Astrocyte (in vitro differentiated cells and primary cell): ENCODE measurements around the gene IFI44. TPM values are rescaled to one million over a fixed set of nuclear protein-coding genes. Genes with fewer than 3 reads are reported as not detected.
A peak's percentile ranks its signal among the peaks of the same experiment; 100 is the strongest.

ENCODE experiments used
- DNase-seq: peaks from one replicate; pipeline ENCODE4 v3.0.0-alpha.2; 2010; ENCODE audit warnings: low read depth
- FAIRE-seq: peaks from 2 replicates; lab custom pipeline; 2011; peaks lifted over from hg19 to GRCh38; lab: Jason Lieb, UNC
- H2AFZ ChIP-seq: 2 replicates; pipeline ENCODE4 v1.6.0; 2012; ENCODE audit warnings: low read depth, low read length, inconsistent platforms
- H3K27ac ChIP-seq: 2 replicates; pipeline ENCODE4 v1.5.1; 2011; ENCODE audit warnings: low read depth, low read length, inconsistent platforms
- H3K27me3 ChIP-seq: 2 replicates; pipeline ENCODE4 v1.6.0; 2011; ENCODE audit warnings: low read length, inconsistent platforms; ENCODE audit not compliant: insufficient read depth
- H3K36me3 ChIP-seq: 2 replicates; pipeline ENCODE4 v1.5.1; 2011; ENCODE audit warnings: low read length, inconsistent platforms; ENCODE audit not compliant: insufficient read depth
- H3K4me1 ChIP-seq: 2 replicates; pipeline ENCODE4 v1.5.1; 2011; ENCODE audit warnings: low read length, inconsistent platforms; ENCODE audit not compliant: insufficient read depth
- H3K4me2 ChIP-seq: 2 replicates; pipeline ENCODE4 v1.6.0; 2012; ENCODE audit warnings: low read length, inconsistent platforms
- H3K4me3 ChIP-seq: 2 replicates; pipeline ENCODE4 v1.5.1; 2011; ENCODE audit warnings: low read depth, mild to moderate bottlenecking, low read length, inconsistent platforms; ENCODE audit not compliant: insufficient read depth
- H3K79me2 ChIP-seq: 2 replicates; pipeline ENCODE4 v1.6.0; 2012; ENCODE audit warnings: mild to moderate bottlenecking, low read length, inconsistent platforms; ENCODE audit not compliant: insufficient read depth
- H3K9ac ChIP-seq: 2 replicates; pipeline ENCODE4 v1.6.0; 2012; ENCODE audit warnings: mild to moderate bottlenecking, low read length, inconsistent platforms
- H3K9me3 ChIP-seq: 2 replicates; pipeline ENCODE4 v1.5.1; 2012; ENCODE audit warnings: low read depth, mild to moderate bottlenecking, low read length, inconsistent platforms; ENCODE audit not compliant: insufficient read depth
- H4K20me1 ChIP-seq: 2 replicates; pipeline ENCODE4 v1.6.0; 2012; ENCODE audit warnings: low read length, inconsistent platforms; ENCODE audit not compliant: insufficient read depth
- H3K27ac Mint-ChIP-seq: one replicate; pipeline ENCODE4 v1.8.0; 2021; ENCODE audit warnings: mild to moderate bottlenecking, mixed read lengths; ENCODE audit not compliant: unreplicated experiment
- H3K27me3 Mint-ChIP-seq: one replicate; pipeline ENCODE4 v1.8.0; 2021; ENCODE audit warnings: low read depth, mixed read lengths; ENCODE audit not compliant: unreplicated experiment
- H3K36me3 Mint-ChIP-seq: one replicate; pipeline ENCODE4 v1.8.0; 2021; ENCODE audit warnings: low read depth, mixed read lengths; ENCODE audit not compliant: unreplicated experiment
- H3K4me1 Mint-ChIP-seq: one replicate; pipeline ENCODE4 v1.8.0; 2021; ENCODE audit warnings: low read depth, mixed read lengths; ENCODE audit not compliant: unreplicated experiment
- H3K4me3 Mint-ChIP-seq: one replicate; pipeline ENCODE4 v1.8.0; 2021; ENCODE audit warnings: mild to moderate bottlenecking, moderate library complexity, mixed read lengths; ENCODE audit not compliant: unreplicated experiment
- H3K9me3 Mint-ChIP-seq: one replicate; pipeline ENCODE4 v1.8.0; 2021; ENCODE audit warnings: mild to moderate bottlenecking, mixed read lengths; ENCODE audit not compliant: unreplicated experiment
- EZH2 ChIP-seq: IDR thresholded peaks from 2 replicates; pipeline ENCODE4 v1.6.1; 2012; ENCODE audit warnings: mild to moderate bottlenecking, low read length, inconsistent platforms; ENCODE audit not compliant: insufficient read depth
- total RNA-seq: library from RNA; stranded (reverse); gene quantifications from 2 replicates; pipeline ENCODE4 v1.2.1, GENCODE V29; 2021
- TF ChIP-seq, protein P1 (sequence below): IDR thresholded peaks from 2 replicates; pipeline ENCODE4 v1.5.1; 2011; ENCODE audit warnings: low read depth, mild to moderate bottlenecking, inconsistent platforms, low read length, moderate library complexity; ENCODE audit not compliant: insufficient read depth

IFI44 gene
- total RNA-seq, 1 donor from 2014 or later = 144 TPM

DNA sequence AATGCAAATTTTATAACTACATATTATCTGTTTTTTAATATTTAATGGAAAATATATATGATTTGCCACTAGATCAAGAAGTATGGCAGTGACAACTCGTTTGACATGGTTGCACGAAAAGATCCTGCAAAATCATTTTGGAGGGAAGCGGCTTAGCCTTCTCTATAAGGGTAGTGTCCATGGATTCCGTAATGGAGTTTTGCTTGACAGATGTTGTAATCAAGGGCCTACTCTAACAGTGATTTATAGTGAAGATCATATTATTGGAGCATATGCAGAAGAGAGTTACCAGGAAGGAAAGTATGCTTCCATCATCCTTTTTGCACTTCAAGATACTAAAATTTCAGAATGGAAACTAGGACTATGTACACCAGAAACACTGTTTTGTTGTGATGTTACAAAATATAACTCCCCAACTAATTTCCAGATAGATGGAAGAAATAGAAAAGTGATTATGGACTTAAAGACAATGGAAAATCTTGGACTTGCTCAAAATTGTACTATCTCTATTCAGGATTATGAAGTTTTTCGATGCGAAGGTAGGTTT, 556 bp downstream of the IFI44 start:
- peak overlapping the region; percentile 52 for H2AFZ ChIP-seq
- H3K79me2 ChIP-seq = no peaks in the 10 kb centered on the region
- H3K4me2 ChIP-seq = peak overlapping the region; percentile 71
- H3K4me3 ChIP-seq = peak overlapping the region; percentile 46
- Mint-ChIP-seq H3K27me3 (no peaks in the 10 kb centered on the region), H3K4me3 (peak overlapping the region; percentile 88), H3K4me1 (peaks cover 11% of the 10 kb centered on the region), H3K36me3 (peaks cover 32% of the 10 kb centered on the region), H3K27ac (peak overlapping the region; percentile 16), H3K9me3 (peaks cover 3% of the 10 kb centered on the region)
- peaks cover 2% of the 10 kb centered on the region for H3K9me3 ChIP-seq
- FAIRE-seq = peak; percentile 9
- H4K20me1 ChIP-seq = no peaks in the 10 kb centered on the region
- H3K36me3 ChIP-seq = no peaks in the 10 kb centered on the region
- H3K27ac ChIP-seq = no peak overlapping the region
- no peaks in the 10 kb centered on the region for H3K4me1 ChIP-seq
- TF ChIP-seq, protein P1, sequence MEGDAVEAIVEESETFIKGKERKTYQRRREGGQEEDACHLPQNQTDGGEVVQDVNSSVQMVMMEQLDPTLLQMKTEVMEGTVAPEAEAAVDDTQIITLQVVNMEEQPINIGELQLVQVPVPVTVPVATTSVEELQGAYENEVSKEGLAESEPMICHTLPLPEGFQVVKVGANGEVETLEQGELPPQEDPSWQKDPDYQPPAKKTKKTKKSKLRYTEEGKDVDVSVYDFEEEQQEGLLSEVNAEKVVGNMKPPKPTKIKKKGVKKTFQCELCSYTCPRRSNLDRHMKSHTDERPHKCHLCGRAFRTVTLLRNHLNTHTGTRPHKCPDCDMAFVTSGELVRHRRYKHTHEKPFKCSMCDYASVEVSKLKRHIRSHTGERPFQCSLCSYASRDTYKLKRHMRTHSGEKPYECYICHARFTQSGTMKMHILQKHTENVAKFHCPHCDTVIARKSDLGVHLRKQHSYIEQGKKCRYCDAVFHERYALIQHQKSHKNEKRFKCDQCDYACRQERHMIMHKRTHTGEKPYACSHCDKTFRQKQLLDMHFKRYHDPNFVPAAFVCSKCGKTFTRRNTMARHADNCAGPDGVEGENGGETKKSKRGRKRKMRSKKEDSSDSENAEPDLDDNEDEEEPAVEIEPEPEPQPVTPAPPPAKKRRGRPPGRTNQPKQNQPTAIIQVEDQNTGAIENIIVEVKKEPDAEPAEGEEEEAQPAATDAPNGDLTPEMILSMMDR = no peak
- no peak for TF ChIP-seq EZH2
- peak overlapping the region; percentile 24 for H3K9ac ChIP-seq
- peak; percentile 12 for DNase-seq
- no peaks in the 10 kb centered on the region for H3K27me3 ChIP-seq

GRCh38 chr1:78651241-78651640, 1.6 kb downstream of the IFI44 start:
- peak overlapping the region; percentile 88 for H3K4me3 Mint-ChIP-seq
- Histone ChIP-seq H2AFZ (peak overlapping the region; percentile 52), H3K27ac (peak overlapping the region; percentile 16), H4K20me1 (no peaks in the 10 kb centered on the region), H3K4me2 (peak overlapping the region; percentile 71), H3K4me1 (no peaks in the 10 kb centered on the region), H3K9me3 (peaks cover 2% of the 10 kb centered on the region), H3K36me3 (no peaks in the 10 kb centered on the region), H3K4me3 (peak overlapping the region; percentile 46), H3K9ac (peak overlapping the region; percentile 45), H3K79me2 (no peaks in the 10 kb centered on the region), H3K27me3 (no peaks in the 10 kb centered on the region)
- H3K4me1 Mint-ChIP-seq = peaks cover 13% of the 10 kb centered on the region
- DNase-seq (peak; percentile 18), FAIRE-seq (peak; percentile 26)
- H3K36me3 Mint-ChIP-seq = peaks cover 33% of the 10 kb centered on the region
- H3K9me3 Mint-ChIP-seq = peaks cover 3% of the 10 kb centered on the region
- H3K27ac Mint-ChIP-seq = peak overlapping the region; percentile 67
- H3K27me3 Mint-ChIP-seq = no peaks in the 10 kb centered on the region
- TF ChIP-seq EZH2 = no peak
- TF ChIP-seq, protein P1 = no peak

- peak overlapping the region; percentile 88 for H3K4me3 Mint-ChIP-seq
Measured at GRCh38 chr1:78652019-78652560, 2.5 kb downstream of the IFI44 start.

More at GRCh38 chr1:78652019-78652560, 2.5 kb downstream of the IFI44 start:
- no peak for DNase-seq
- no peaks in the 10 kb centered on the region for H3K79me2 ChIP-seq
- H3K27me3 ChIP-seq = no peaks in the 10 kb centered on the region
- no peak overlapping the region for H2AFZ ChIP-seq
- H3K4me2 ChIP-seq = peak overlapping the region; percentile 71
- no peak overlapping the region for H3K27ac ChIP-seq
- H3K4me3 ChIP-seq = peak overlapping the region; percentile 46
- Mint-ChIP-seq H3K36me3 (peaks cover 26% of the 10 kb centered on the region), H3K27me3 (no peaks in the 10 kb centered on the region), H3K4me1 (peaks cover 13% of the 10 kb centered on the region), H3K27ac (no peak overlapping the region), H3K9me3 (no peaks in the 10 kb centered on the region)
- H3K36me3 ChIP-seq = no peaks in the 10 kb centered on the region
- H3K9me3 ChIP-seq = peaks cover 2% of the 10 kb centered on the region
- no peak for FAIRE-seq
- H3K9ac ChIP-seq = no peak overlapping the region
- H4K20me1 ChIP-seq = no peaks in the 10 kb centered on the region
- TF ChIP-seq, protein P1 = no peak
- TF ChIP-seq EZH2 = no peak
- H3K4me1 ChIP-seq = no peaks in the 10 kb centered on the region
